ENCODE results near the gene PABPN1L.

PABPN1L gene

GRCh38 chr16:88814144-88814502 is 52.3 kb downstream of the PABPN1L start:
- DNase-seq (ENCODE audit: low read depth in 2 of 2, low spot score in 1 of 2), result no peak

All from stimulated activated CD8-positive, alpha-beta memory T cell treated with anti-CD3 and anti-CD28 coated beads, Interleukin-4, amount 100 ng/mL, for 1 hour (primary cell).